ENCODE measurements around the gene CPEB4. TPM values are rescaled to one million over a fixed set of nuclear protein-coding genes. Genes with fewer than 3 reads are reported as not detected.

Gene CPEB4
- total and polyA plus RNA-seq, 9 of the 15 experiments (the other 6 are each of a cell fraction or from before 2014, with no cell fraction given) = 7.4 to 21.3 (median 12.4) TPM

DNA sequence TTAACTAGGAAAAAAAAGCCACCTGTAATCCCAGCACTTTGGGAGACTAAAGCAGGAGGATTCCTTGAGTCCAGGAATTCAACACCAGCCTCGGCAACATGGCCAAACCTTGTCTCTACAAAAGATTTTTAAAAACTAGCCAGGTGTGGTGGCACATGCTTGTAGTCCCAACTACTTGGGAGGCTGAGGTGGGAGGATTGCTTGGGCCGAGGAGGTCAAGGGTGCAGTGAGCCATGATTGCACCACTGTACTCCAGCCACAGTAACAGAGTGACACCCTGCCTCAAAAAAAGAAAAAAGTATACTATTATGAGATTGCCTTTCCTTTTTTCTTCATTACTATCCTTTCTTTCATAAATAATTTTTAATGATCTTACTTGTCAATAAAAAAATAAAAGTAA, 45.8 kb downstream of the CPEB4 start:
- Histone ChIP-seq H3K79me2 (ENCODE audit: control insufficient read depth, insufficient read depth, low read length) (0 out of 3 replicates have a peak, but pooled peaks cover 2% of the 10 kb centered on the region), H3K4me2 (ENCODE audit: insufficient read depth, low read length) (no peak overlapping the region), H3K9me3 (replicated peaks; ENCODE audit: control insufficient read depth, insufficient read depth, low read depth, low read length) (no peaks in the 10 kb centered on the region), H2AFZ (ENCODE audit: low read depth, low read length) (no peak overlapping the region), H3K27me3 (ENCODE audit: control insufficient read depth in 2 of 2, insufficient read depth in 2 of 2, low read length in 2 of 2) (no peaks in the 10 kb centered on the region), H3K9ac (ENCODE audit: insufficient read depth in 1 of 2, low read depth in 2 of 2, low read length in 2 of 2) (no peak overlapping the region), H4K20me1 (replicated peaks; ENCODE audit: control insufficient read depth, insufficient read depth, low read length) (no peaks in the 10 kb centered on the region), H3K36me3 (ENCODE audit: control insufficient read depth, insufficient read depth, low read length) (peaks cover 25% of the 10 kb centered on the region; the same call in 2 of the 3 replicates), H3K4me1 (replicated peaks in 1 of 2; ENCODE audit: control insufficient read depth in 2 of 2, insufficient read depth in 2 of 2, low read length in 2 of 2) (no peaks in the 10 kb centered on the region), H3K27ac (ENCODE audit: extremely low read depth, low read depth, low read length) (no peak overlapping the region), H3K9me1 (ENCODE audit: control insufficient read depth, insufficient read depth, low read length) (no peaks in the 10 kb centered on the region), H3K4me3 (no peak overlapping the region)
- 71% methylated on average over 2 of the region's 2 CpGs for WGBS (ENCODE audit: insufficient coverage, low coverage, missing lambda C conversion rate)
- intact Hi-C loops (cut with micrococcal nuclease) = no loop called here
- POLR2A ChIA-PET = no interaction called here
- CTCF ChIA-PET (ENCODE audit: low intra/inter-chr PET ratio) = no interaction called here
- BruUV-seq (replicated peaks) = no TSS peak
- in situ Hi-C loops (cut with MboI) = no loop called here
- ATAC-seq = 0 out of 3 replicates have a peak, but pooled peaks have one; percentile 20
- FAIRE-seq = no peak
- DNase-seq (ENCODE audit: extremely low read depth in 1 of 4, low spot score in 3 of 4) = no peak
- TF ChIP-seq ZNF561 (CRISPR knock-in tag; conservative IDR thresholded peaks at IDR 0.05) = no peak
- TF ChIP-seq STAG1 (CRISPR knock-in tag; IDR thresholded peaks at IDR 0.05; ENCODE audit: borderline replicate concordance) = no peak
- TF ChIP-seq, protein P1, sequence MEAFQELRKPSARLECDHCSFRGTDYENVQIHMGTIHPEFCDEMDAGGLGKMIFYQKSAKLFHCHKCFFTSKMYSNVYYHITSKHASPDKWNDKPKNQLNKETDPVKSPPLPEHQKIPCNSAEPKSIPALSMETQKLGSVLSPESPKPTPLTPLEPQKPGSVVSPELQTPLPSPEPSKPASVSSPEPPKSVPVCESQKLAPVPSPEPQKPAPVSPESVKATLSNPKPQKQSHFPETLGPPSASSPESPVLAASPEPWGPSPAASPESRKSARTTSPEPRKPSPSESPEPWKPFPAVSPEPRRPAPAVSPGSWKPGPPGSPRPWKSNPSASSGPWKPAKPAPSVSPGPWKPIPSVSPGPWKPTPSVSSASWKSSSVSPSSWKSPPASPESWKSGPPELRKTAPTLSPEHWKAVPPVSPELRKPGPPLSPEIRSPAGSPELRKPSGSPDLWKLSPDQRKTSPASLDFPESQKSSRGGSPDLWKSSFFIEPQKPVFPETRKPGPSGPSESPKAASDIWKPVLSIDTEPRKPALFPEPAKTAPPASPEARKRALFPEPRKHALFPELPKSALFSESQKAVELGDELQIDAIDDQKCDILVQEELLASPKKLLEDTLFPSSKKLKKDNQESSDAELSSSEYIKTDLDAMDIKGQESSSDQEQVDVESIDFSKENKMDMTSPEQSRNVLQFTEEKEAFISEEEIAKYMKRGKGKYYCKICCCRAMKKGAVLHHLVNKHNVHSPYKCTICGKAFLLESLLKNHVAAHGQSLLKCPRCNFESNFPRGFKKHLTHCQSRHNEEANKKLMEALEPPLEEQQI (IDR thresholded peaks at IDR 0.05) = no peak
- no peak for TF ChIP-seq POU5F1 (IDR thresholded peaks at IDR 0.05; ENCODE audit: borderline replicate concordance, low read depth, low read length, partially characterized antibody)
- no peak for TF ChIP-seq TAL1 (IDR thresholded peaks at IDR 0.05)
- TF ChIP-seq TCF7 (IDR thresholded peaks at IDR 0.05; ENCODE audit: borderline replicate concordance) = no peak
- TF ChIP-seq, protein P2, sequence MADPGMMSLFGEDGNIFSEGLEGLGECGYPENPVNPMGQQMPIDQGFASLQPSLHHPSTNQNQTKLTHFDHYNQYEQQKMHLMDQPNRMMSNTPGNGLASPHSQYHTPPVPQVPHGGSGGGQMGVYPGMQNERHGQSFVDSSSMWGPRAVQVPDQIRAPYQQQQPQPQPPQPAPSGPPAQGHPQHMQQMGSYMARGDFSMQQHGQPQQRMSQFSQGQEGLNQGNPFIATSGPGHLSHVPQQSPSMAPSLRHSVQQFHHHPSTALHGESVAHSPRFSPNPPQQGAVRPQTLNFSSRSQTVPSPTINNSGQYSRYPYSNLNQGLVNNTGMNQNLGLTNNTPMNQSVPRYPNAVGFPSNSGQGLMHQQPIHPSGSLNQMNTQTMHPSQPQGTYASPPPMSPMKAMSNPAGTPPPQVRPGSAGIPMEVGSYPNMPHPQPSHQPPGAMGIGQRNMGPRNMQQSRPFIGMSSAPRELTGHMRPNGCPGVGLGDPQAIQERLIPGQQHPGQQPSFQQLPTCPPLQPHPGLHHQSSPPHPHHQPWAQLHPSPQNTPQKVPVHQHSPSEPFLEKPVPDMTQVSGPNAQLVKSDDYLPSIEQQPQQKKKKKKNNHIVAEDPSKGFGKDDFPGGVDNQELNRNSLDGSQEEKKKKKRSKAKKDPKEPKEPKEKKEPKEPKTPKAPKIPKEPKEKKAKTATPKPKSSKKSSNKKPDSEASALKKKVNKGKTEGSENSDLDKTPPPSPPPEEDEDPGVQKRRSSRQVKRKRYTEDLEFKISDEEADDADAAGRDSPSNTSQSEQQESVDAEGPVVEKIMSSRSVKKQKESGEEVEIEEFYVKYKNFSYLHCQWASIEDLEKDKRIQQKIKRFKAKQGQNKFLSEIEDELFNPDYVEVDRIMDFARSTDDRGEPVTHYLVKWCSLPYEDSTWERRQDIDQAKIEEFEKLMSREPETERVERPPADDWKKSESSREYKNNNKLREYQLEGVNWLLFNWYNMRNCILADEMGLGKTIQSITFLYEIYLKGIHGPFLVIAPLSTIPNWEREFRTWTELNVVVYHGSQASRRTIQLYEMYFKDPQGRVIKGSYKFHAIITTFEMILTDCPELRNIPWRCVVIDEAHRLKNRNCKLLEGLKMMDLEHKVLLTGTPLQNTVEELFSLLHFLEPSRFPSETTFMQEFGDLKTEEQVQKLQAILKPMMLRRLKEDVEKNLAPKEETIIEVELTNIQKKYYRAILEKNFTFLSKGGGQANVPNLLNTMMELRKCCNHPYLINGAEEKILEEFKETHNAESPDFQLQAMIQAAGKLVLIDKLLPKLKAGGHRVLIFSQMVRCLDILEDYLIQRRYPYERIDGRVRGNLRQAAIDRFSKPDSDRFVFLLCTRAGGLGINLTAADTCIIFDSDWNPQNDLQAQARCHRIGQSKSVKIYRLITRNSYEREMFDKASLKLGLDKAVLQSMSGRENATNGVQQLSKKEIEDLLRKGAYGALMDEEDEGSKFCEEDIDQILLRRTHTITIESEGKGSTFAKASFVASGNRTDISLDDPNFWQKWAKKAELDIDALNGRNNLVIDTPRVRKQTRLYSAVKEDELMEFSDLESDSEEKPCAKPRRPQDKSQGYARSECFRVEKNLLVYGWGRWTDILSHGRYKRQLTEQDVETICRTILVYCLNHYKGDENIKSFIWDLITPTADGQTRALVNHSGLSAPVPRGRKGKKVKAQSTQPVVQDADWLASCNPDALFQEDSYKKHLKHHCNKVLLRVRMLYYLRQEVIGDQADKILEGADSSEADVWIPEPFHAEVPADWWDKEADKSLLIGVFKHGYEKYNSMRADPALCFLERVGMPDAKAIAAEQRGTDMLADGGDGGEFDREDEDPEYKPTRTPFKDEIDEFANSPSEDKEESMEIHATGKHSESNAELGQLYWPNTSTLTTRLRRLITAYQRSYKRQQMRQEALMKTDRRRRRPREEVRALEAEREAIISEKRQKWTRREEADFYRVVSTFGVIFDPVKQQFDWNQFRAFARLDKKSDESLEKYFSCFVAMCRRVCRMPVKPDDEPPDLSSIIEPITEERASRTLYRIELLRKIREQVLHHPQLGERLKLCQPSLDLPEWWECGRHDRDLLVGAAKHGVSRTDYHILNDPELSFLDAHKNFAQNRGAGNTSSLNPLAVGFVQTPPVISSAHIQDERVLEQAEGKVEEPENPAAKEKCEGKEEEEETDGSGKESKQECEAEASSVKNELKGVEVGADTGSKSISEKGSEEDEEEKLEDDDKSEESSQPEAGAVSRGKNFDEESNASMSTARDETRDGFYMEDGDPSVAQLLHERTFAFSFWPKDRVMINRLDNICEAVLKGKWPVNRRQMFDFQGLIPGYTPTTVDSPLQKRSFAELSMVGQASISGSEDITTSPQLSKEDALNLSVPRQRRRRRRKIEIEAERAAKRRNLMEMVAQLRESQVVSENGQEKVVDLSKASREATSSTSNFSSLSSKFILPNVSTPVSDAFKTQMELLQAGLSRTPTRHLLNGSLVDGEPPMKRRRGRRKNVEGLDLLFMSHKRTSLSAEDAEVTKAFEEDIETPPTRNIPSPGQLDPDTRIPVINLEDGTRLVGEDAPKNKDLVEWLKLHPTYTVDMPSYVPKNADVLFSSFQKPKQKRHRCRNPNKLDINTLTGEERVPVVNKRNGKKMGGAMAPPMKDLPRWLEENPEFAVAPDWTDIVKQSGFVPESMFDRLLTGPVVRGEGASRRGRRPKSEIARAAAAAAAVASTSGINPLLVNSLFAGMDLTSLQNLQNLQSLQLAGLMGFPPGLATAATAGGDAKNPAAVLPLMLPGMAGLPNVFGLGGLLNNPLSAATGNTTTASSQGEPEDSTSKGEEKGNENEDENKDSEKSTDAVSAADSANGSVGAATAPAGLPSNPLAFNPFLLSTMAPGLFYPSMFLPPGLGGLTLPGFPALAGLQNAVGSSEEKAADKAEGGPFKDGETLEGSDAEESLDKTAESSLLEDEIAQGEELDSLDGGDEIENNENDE (IDR thresholded peaks at IDR 0.05; ENCODE audit: low read depth, low read length) = no peak
- no peak for TF ChIP-seq ZFP36 (IDR thresholded peaks at IDR 0.05; ENCODE audit: low read depth, low read length, partially characterized antibody)
- no peak for TF ChIP-seq THRAP3 (IDR thresholded peaks at IDR 0.05; ENCODE audit: borderline replicate concordance)
